ENCODE data around the gene MRGPRX2. TPM values are rescaled to one million over a fixed set of nuclear protein-coding genes. Genes with fewer than 3 reads are reported as not detected.

Gene MRGPRX2
- polyA plus RNA-seq, 3 donors, result not detected

GRCh38 chr11:19013181-19013857 lies 47.2 kb downstream of the MRGPRX2 start:
- no peak for DNase-seq (ENCODE audit: low read depth in 3 of 3, low spot score in 2 of 3)

- DNase-seq (ENCODE audit: low read depth in 3 of 3, low spot score in 2 of 3), result no peak
Observed at GRCh38 chr11:19012636-19013035, 47.9 kb downstream of the MRGPRX2 start.

Other genes with a start within 250 kb of the MRGPRX2 start
- gene MRGPRX1, start 121.3 kb downstream of the MRGPRX2 start, polyA plus RNA-seq (ENCODE audit: insufficient read length in 3 of 3), result not detected
- gene ZDHHC13, start 56.5 kb upstream of the MRGPRX2 start, polyA plus RNA-seq (ENCODE audit: insufficient read length in 3 of 3), result 10 to 100 TPM; 18.9 to 21.8 (median 19.2) TPM
- 1 to 10 TPM in 1 of 3 donors, under 1 TPM in 1, not detected in 1; 0.50 to 1.5 TPM for gene CSRP3, start 141.3 kb upstream of the MRGPRX2 start, polyA plus RNA-seq (ENCODE audit: insufficient read length in 3 of 3)
- 1 to 10 TPM; 6.3 to 7.3 (median 7.2) TPM for gene E2F8, start 180.2 kb upstream of the MRGPRX2 start, polyA plus RNA-seq (ENCODE audit: insufficient read length in 3 of 3)